SK-N-SH (cell line): ENCODE results near the gene ZNF786. TPM values are rescaled to one million over a fixed set of nuclear protein-coding genes. Genes with fewer than 3 reads are reported as not detected.

Experiments
- CTCF ChIA-PET: fragments of 300-600, 350-600 bp; formaldehyde crosslinking; extraction: SDS; loops from one replicate; lab custom pipeline; 2021; lab: Yijun Ruan, JAX
- POLR2A ChIA-PET: fragments of 350-600 bp; sonication (Branson Sonifier 250); formaldehyde crosslinking; extraction: SDS; loops from one replicate; lab custom pipeline; 2020; ENCODE audit warnings: antibody characterized with exemption, inconsistent platforms; lab: Yijun Ruan, JAX
- DNase-seq: peaks from one replicate; pipeline ENCODE4 v3.0.0; 2012
- H2AFZ ChIP-seq: fragments of 200-600 bp; sonication (generic); 2 replicates; pipeline ENCODE4 v1.8.1; 2016; ENCODE audit warnings: antibody characterized with exemption, mild to moderate bottlenecking, low read depth
- H3F3A ChIP-seq: fragments of 200-600 bp; sonication (generic); replicated peaks from 2 replicates; pipeline ENCODE3; 2016; ENCODE audit warnings: antibody characterized with exemption, mild to moderate bottlenecking; ENCODE audit not compliant: insufficient read depth
- H3K27ac ChIP-seq, 2 experiments: fragments of 200-500 bp in 1 of 2; fragments of 200-600 bp in 1 of 2; sonication (Bioruptor generic) in 1 of 2; sonication (generic), shearing (Covaris generic) in 1 of 2; 2 replicates each; pipeline versions ENCODE4 v1.5.1 to v1.6.1; 2014 to 2016; ENCODE audit warnings: low read depth in 2 of 2, inconsistent platforms in 1 of 2, low read length in 1 of 2, mild to moderate bottlenecking in 1 of 2, mixed read lengths in 1 of 2
- H3K27me3 ChIP-seq: fragments of 200-600 bp; sonication (generic), shearing (Covaris generic); 2 replicates; pipeline ENCODE4 v1.6.1; 2016; ENCODE audit warnings: mixed run types; ENCODE audit not compliant: insufficient read depth
- H3K36me3 ChIP-seq, 2 experiments: fragments of 200-500 bp in 1 of 2; fragments of 200-600 bp in 1 of 2; sonication (Bioruptor generic) in 1 of 2; sonication (generic) in 1 of 2; replicated peaks in 1 of 2; 2 replicates each; pipeline versions ENCODE3 to v1.5.1; 2014 to 2016; ENCODE audit warnings: low read length in 1 of 2, mild to moderate bottlenecking in 1 of 2; ENCODE audit not compliant: insufficient read depth in 2 of 2, control insufficient read depth in 1 of 2
- H3K4me1 ChIP-seq, 2 experiments: fragments of 200-500 bp in 1 of 2; fragments of 200-600 bp in 1 of 2; sonication (Bioruptor generic) in 1 of 2; sonication (generic), shearing (Covaris generic) in 1 of 2; 2 replicates each; pipeline versions ENCODE4 v1.5.1 to v1.6.1; 2014 to 2016; ENCODE audit warnings: low read depth in 1 of 2, low read length in 1 of 2, mixed run types in 1 of 2; ENCODE audit not compliant: insufficient read depth in 2 of 2, control insufficient read depth in 1 of 2
- H3K4me2 ChIP-seq: fragments of 200-600 bp; sonication (generic), shearing (Covaris generic); 2 replicates; pipeline ENCODE4 v1.6.1; 2017; ENCODE audit warnings: mixed run types
- H3K4me3 ChIP-seq, 2 experiments: fragments of 200-500 bp in 1 of 2; fragments of 200-600 bp in 1 of 2; sonication (Bioruptor generic) in 1 of 2; sonication (generic), shearing (Covaris generic) in 1 of 2; 2 replicates each; pipeline versions ENCODE4 v1.5.1 to v1.8.1; 2014 to 2016; ENCODE audit warnings: low read depth in 2 of 2, inconsistent platforms in 1 of 2, low read length in 1 of 2, mild to moderate bottlenecking in 1 of 2, mixed read lengths in 1 of 2, moderate library complexity in 1 of 2
- H3K79me2 ChIP-seq: fragments of 200-600 bp; sonication (generic); 2 replicates; pipeline ENCODE4 v1.8.1; 2017; ENCODE audit warnings: mild to moderate bottlenecking; ENCODE audit not compliant: insufficient read depth
- H3K9ac ChIP-seq: fragments of 200-600 bp; sonication (generic); 2 replicates; pipeline ENCODE4 v1.6.1; 2017; ENCODE audit warnings: mixed run types
- H3K9me2 ChIP-seq: fragments of 200-600 bp; sonication (generic); 2 replicates; pipeline ENCODE4 v1.6.1; 2017; ENCODE audit warnings: mixed run types
- H3K9me3 ChIP-seq: fragments of 200-600 bp; sonication (generic); 2 replicates; pipeline ENCODE4 v1.6.1; 2017; ENCODE audit warnings: mixed run types, mild to moderate bottlenecking, moderate library complexity
- H4K20me1 ChIP-seq: fragments of 200-600 bp; sonication (generic); 2 replicates; pipeline ENCODE4 v1.6.1; 2017; ENCODE audit warnings: mild to moderate bottlenecking, mixed run types; ENCODE audit not compliant: insufficient read depth
- FOSL2 ChIP-seq: IDR thresholded peaks from 2 replicates; pipeline ENCODE4 v1.4.0; 2012; ENCODE audit warnings: low read depth, mild to moderate bottlenecking, moderate library complexity, borderline replicate concordance
- IRF3 ChIP-seq: fragments of 150-350 bp; IDR thresholded peaks from 2 replicates; pipeline ENCODE4 v1.6.1; 2016; ENCODE audit warnings: mild to moderate bottlenecking, low read depth, low read length
- MEF2A ChIP-seq: IDR thresholded peaks from 2 replicates; pipeline ENCODE4 v1.4.0; 2012; ENCODE audit warnings: low read depth, borderline replicate concordance
- MXI1 ChIP-seq: IDR thresholded peaks from 2 replicates; pipeline ENCODE4 v1.6.1; 2012; ENCODE audit warnings: mild to moderate bottlenecking, low read depth, low read length, improper control_type of control experiment
- NFIC ChIP-seq: IDR thresholded peaks from 2 replicates; pipeline ENCODE4 v1.4.0; 2012; ENCODE audit warnings: borderline replicate concordance
- NRF1 ChIP-seq: IDR thresholded peaks from 2 replicates; pipeline ENCODE4 v1.6.1; 2012; ENCODE audit warnings: low read depth, mild to moderate bottlenecking, low read length
- RAD21 ChIP-seq: IDR thresholded peaks from 2 replicates; pipeline ENCODE4 v1.6.1; 2012; ENCODE audit warnings: mild to moderate bottlenecking, low read length
- RCOR1 ChIP-seq: fragments of 150-350 bp; IDR thresholded peaks from 2 replicates; pipeline ENCODE4 v1.6.1; 2017; ENCODE audit warnings: antibody characterized with exemption, low read length
- RFX5 ChIP-seq: IDR thresholded peaks from 2 replicates; pipeline ENCODE4 v1.6.1; 2012; ENCODE audit warnings: mild to moderate bottlenecking, improper control_type of control experiment, low read length
- SIN3A ChIP-seq: IDR thresholded peaks from 2 replicates; pipeline ENCODE4 v1.6.1; 2012; ENCODE audit warnings: low read depth, mild to moderate bottlenecking, low read length, moderate library complexity, borderline replicate concordance
- SMC3 ChIP-seq: IDR thresholded peaks from 2 replicates; pipeline ENCODE4 v1.6.1; 2012; ENCODE audit warnings: low read depth, low read length, improper control_type of control experiment
- TAF1 ChIP-seq: IDR thresholded peaks from 2 replicates; pipeline ENCODE4 v1.6.1; 2012; ENCODE audit warnings: low read depth, mild to moderate bottlenecking, low read length, moderate library complexity, borderline replicate concordance
- TEAD4 ChIP-seq: IDR thresholded peaks from 2 replicates; pipeline ENCODE4 v1.4.0; 2012; ENCODE audit warnings: mild to moderate bottlenecking, borderline replicate concordance; ENCODE audit not compliant: insufficient read depth
- WGBS: methylation state at CpG from one replicate; pipeline ENCODE4 v1.1.6; 2017; ENCODE audit warnings: low lambda C conversion rate; 5-methylcytosine and 5-hydroxymethylcytosine counted together
- polyA plus RNA-seq, 3 experiments: library from polyadenylated mRNA; depleted of rRNA; stranded (reverse); fragments of >200 nt; gene quantifications; 2 replicates each; pipeline ENCODE4 v1.2.3, GENCODE V29; 2012
- TF ChIP-seq, protein P1 (sequence below): IDR thresholded peaks from 2 replicates; pipeline ENCODE4 v1.4.0; 2012; ENCODE audit warnings: low read depth, borderline replicate concordance

ZNF786 gene
- polyA plus RNA-seq, 1 of the 3 experiments (the other 2 are of a cell fraction), result 5.0 TPM

DNA sequence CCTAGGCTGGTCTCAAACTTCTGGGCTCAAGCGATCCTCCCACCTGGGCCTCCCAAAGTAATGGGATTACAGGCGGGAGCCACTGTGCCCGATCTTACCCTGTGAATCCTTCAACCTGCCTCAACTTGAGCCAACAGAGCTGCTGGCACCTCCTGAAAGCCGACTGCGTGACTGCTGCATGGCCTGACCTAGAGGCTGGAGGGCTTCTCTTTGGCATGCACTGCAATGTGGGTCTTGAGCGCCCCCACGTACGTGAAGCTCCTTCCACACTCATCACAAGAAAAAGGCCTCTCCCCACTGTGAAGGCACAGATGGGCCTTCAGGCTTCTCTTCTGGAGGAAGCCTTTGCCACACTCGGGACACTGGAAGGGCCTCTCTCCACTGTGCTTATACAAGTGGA is 12.9 kb upstream of the ZNF786 start:
- H3K27ac ChIP-seq, result no peak overlapping the region
- 95% methylated on average over 9 of the region's 9 CpGs for WGBS
- no peaks in the 10 kb centered on the region for H3K27me3 ChIP-seq
- no peak for TF ChIP-seq MXI1
- no peak for TF ChIP-seq NRF1
- TF ChIP-seq IRF3, result no peak
- TF ChIP-seq RCOR1, result no peak
- no peaks in the 10 kb centered on the region for H3K4me1 ChIP-seq
- no peaks in the 10 kb centered on the region for H4K20me1 ChIP-seq
- H3K4me3 ChIP-seq, result no peak overlapping the region
- H3F3A ChIP-seq, result no peaks in the 10 kb centered on the region
- no peaks in the 10 kb centered on the region for H3K36me3 ChIP-seq
- H3K4me2 ChIP-seq, result no peak overlapping the region
- H3K9ac ChIP-seq, result no peak overlapping the region
- H2AFZ ChIP-seq, result no peak overlapping the region
- DNase-seq, result no peak
- ChIA-PET POLR2A (no interaction called here), CTCF (interaction anchor here (0.9 to 1.6 kb wide), 2 partner anchors 29 to 247 kb away, joined by 3 read pairs; no protein-coding TSS in a partner anchor)
- no peaks in the 10 kb centered on the region for H3K79me2 ChIP-seq
- H3K9me3 ChIP-seq, result no peaks in the 10 kb centered on the region
- no peaks in the 10 kb centered on the region for H3K9me2 ChIP-seq

DNA sequence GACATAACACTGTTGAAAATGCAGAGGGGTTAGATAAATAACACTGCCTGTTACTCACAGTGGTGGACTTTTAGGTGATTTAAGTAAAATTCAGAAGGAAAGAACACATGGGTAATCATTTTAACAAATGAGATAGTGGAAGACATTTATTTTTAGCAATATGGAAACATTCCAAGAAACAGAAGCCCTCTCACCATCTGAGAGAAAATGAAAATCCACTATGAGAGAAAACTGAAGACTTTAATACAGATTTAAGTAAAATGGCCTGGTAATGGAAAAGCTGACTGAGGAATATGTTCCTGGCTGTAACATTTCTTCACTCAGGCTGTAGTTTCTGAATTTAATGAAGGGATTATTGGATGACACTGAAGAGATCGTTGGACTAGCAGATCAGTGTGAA is 12.1 kb upstream of the ZNF786 start:
- no peak overlapping the region for H3K4me2 ChIP-seq
- H3K4me1 ChIP-seq, result no peaks in the 10 kb centered on the region
- no peaks in the 10 kb centered on the region for H3K79me2 ChIP-seq
- TF ChIP-seq, protein P1, sequence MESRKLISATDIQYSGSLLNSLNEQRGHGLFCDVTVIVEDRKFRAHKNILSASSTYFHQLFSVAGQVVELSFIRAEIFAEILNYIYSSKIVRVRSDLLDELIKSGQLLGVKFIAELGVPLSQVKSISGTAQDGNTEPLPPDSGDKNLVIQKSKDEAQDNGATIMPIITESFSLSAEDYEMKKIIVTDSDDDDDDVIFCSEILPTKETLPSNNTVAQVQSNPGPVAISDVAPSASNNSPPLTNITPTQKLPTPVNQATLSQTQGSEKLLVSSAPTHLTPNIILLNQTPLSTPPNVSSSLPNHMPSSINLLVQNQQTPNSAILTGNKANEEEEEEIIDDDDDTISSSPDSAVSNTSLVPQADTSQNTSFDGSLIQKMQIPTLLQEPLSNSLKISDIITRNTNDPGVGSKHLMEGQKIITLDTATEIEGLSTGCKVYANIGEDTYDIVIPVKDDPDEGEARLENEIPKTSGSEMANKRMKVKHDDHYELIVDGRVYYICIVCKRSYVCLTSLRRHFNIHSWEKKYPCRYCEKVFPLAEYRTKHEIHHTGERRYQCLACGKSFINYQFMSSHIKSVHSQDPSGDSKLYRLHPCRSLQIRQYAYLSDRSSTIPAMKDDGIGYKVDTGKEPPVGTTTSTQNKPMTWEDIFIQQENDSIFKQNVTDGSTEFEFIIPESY, result no peak
- no peak for TF ChIP-seq FOSL2
- no peak for TF ChIP-seq NFIC
- TF ChIP-seq RCOR1, result no peak
- TF ChIP-seq RFX5, result no peak
- TF ChIP-seq SMC3, result no peak
- no peak for TF ChIP-seq TAF1
- no peak for TF ChIP-seq TEAD4
- no peak for TF ChIP-seq MEF2A
- no peak for TF ChIP-seq RAD21
- TF ChIP-seq SIN3A, result no peak
- DNase-seq, result no peak
- 66% methylated on average over 1 of the region's 1 CpG for WGBS
- POLR2A ChIA-PET, result no interaction called here
- CTCF ChIA-PET, result no interaction called here
- H3K36me3 ChIP-seq, result no peaks in the 10 kb centered on the region
- no peak overlapping the region for H3K9ac ChIP-seq
- H3K9me3 ChIP-seq, result no peaks in the 10 kb centered on the region
- H3K27ac ChIP-seq, result no peak overlapping the region
- no peaks in the 10 kb centered on the region for H3K9me2 ChIP-seq
- H4K20me1 ChIP-seq, result no peaks in the 10 kb centered on the region
- no peak overlapping the region for H3K4me3 ChIP-seq
- H3F3A ChIP-seq, result no peaks in the 10 kb centered on the region
- H3K27me3 ChIP-seq, result no peaks in the 10 kb centered on the region
- H2AFZ ChIP-seq, result no peak overlapping the region
